Mammary epithelial cell (primary cell): Measurements from ENCODE around the gene EEF2K.

Source experiments
- CTCF ChIP-seq, 2 donors: IDR thresholded peaks in 1 of 2; conservative IDR thresholded peaks in 1 of 2; 2 replicates each; pipeline ENCODE4 v1.5.1; 2011 to 2012; ENCODE audit warnings: inconsistent platforms in 2 of 2, low read length in 2 of 2, mild to moderate bottlenecking in 2 of 2, control low read depth in 1 of 2, low read depth in 1 of 2; ENCODE audit not compliant: insufficient read depth in 1 of 2; ENCODE audit errors: extremely low read depth in 1 of 2
- EZH2 ChIP-seq: IDR thresholded peaks from 2 replicates; pipeline ENCODE4 v1.6.1; 2012; ENCODE audit warnings: low read length, inconsistent platforms, borderline replicate concordance

DNA sequence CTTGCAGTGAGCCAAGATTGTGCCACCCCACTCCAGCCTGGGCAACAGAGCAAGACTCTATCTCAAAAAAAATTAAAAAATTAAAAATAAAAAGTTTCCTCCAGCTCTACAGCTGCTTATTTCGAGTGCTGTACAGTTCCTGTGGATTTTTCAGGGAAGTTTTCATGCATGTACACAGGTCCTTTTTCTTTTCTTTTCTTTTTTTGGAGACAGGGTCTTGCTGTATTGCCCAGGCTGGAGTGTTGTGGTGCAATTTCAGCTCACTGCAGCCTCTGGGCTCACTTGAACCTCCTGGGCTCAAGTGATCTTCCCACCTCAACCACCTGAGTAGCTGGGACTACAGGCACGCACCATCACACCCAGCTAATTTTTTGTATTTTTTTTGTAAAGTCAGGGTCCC is 15.9 kb downstream of the EEF2K start:
- TF ChIP-seq CTCF (conservative IDR thresholded peaks at IDR 0.05 in 1 of 2, IDR thresholded peaks at IDR 0.05 in 1 of 2; ENCODE audit: extremely low read depth in 1 of 2, insufficient read depth in 1 of 2, low read depth in 1 of 2, low read length in 2 of 2) = no peak
- no peak for TF ChIP-seq EZH2
